Endothelial cell of umbilical vein (primary cell): Measurements from ENCODE around the gene ZKSCAN1. TPM values are rescaled to one million over a fixed set of nuclear protein-coding genes. Genes with fewer than 3 reads are reported as not detected.

Source experiments
- BruUV-seq: library from RNA; stranded (reverse); fragments of 400-500 nt; replicated peaks from 2 replicates; lab custom pipeline; 2021; lab: Mats Ljungman, UMichigan
- CTCF ChIA-PET: fragments of 300-600, 350-600 bp; sonication (Branson Sonifier 250); formaldehyde crosslinking; loops from one replicate; lab custom pipeline; 2021; ENCODE audit warnings: antibody characterized with exemption, inconsistent platforms; lab: Charles Lee
- POLR2A ChIA-PET: fragments of 300-600, 350-600 bp; sonication (Branson Sonifier 250); formaldehyde crosslinking; loops from one replicate; lab custom pipeline; 2021; ENCODE audit warnings: antibody characterized with exemption, inconsistent platforms; lab: Charles Lee
- DNase-seq: peaks from one replicate; pipeline ENCODE4 v3.0.0-alpha.2; 2011; ENCODE audit warnings: low read depth, low spot score
- FAIRE-seq: peaks from 2 replicates; lab custom pipeline; 2011; peaks lifted over from hg19 to GRCh38; lab: Jason Lieb, UNC
- H2AFZ ChIP-seq: 2 replicates; pipeline ENCODE4 v1.6.0; 2012; ENCODE audit warnings: low read depth, low read length, control low read depth, inconsistent platforms
- H3K27ac ChIP-seq: 2 replicates; pipeline ENCODE4 v1.5.1; 2011; ENCODE audit warnings: low read depth, mild to moderate bottlenecking, control low read depth, low read length, moderate library complexity; ENCODE audit not compliant: insufficient read depth
- H3K27me3 ChIP-seq, 2 experiments: 2 replicates each; pipeline versions ENCODE4 v1.6.0 to v1.6.1; 2011; ENCODE audit warnings: low read length in 2 of 2, mixed read lengths in 1 of 2; ENCODE audit not compliant: control insufficient read depth in 2 of 2, insufficient read depth in 2 of 2
- H3K36me3 ChIP-seq, 2 experiments: 2 replicates in 1 of 2; 3 replicates in 1 of 2; pipeline ENCODE4 v1.5.1; 2011; ENCODE audit warnings: low read length in 2 of 2, mild to moderate bottlenecking in 1 of 2, moderate library complexity in 1 of 2; ENCODE audit not compliant: control insufficient read depth in 2 of 2, insufficient read depth in 2 of 2; ENCODE audit errors: extremely low read depth in 1 of 2
- H3K4me1 ChIP-seq: 3 replicates; pipeline ENCODE4 v1.5.1; 2011; ENCODE audit warnings: mild to moderate bottlenecking, low read length; ENCODE audit not compliant: control insufficient read depth, insufficient read depth; ENCODE audit errors: extremely low read depth
- H3K4me2 ChIP-seq: 2 replicates; pipeline ENCODE4 v1.6.1; 2011; ENCODE audit warnings: low read length, control low read depth, mixed read lengths; ENCODE audit not compliant: insufficient read depth
- H3K4me3 ChIP-seq, 3 experiments: fragments of 200-600 bp in 1 of 3; sonication (generic), shearing (Covaris generic) in 1 of 3; replicated peaks in 1 of 3; 2 replicates each; pipeline ENCODE4 v1.5.1; 2011 to 2016; ENCODE audit warnings: control low read depth in 3 of 3, low read length in 3 of 3, mild to moderate bottlenecking in 2 of 3, inconsistent platforms in 1 of 3, low read depth in 1 of 3, moderate library complexity in 1 of 3; ENCODE audit not compliant: insufficient read depth in 1 of 3
- H3K79me2 ChIP-seq: 2 replicates; pipeline ENCODE4 v1.6.0; 2012; ENCODE audit warnings: low read length, inconsistent platforms; ENCODE audit not compliant: control insufficient read depth, insufficient read depth
- H3K9ac ChIP-seq: replicated peaks from 2 replicates; pipeline ENCODE3; 2011; ENCODE audit warnings: low read length, control low read depth; ENCODE audit not compliant: insufficient read depth; ENCODE audit errors: extremely low read depth
- H3K9me1 ChIP-seq: replicated peaks from 3 replicates; pipeline ENCODE4 v1.6.0; 2011; ENCODE audit warnings: mild to moderate bottlenecking, low read length; ENCODE audit not compliant: control insufficient read depth, insufficient read depth; ENCODE audit errors: extremely low read depth
- H3K9me3 ChIP-seq: replicated peaks from 2 replicates; pipeline ENCODE4 v1.5.1; 2012; ENCODE audit warnings: low read length, inconsistent platforms; ENCODE audit not compliant: control insufficient read depth, insufficient read depth
- H4K20me1 ChIP-seq: replicated peaks from 2 replicates; pipeline ENCODE3; 2011; ENCODE audit warnings: mild to moderate bottlenecking, low read length; ENCODE audit not compliant: control insufficient read depth, insufficient read depth; ENCODE audit errors: extremely low read depth
- EZH2 ChIP-seq: IDR thresholded peaks from 2 replicates; pipeline ENCODE4 v1.6.1; 2012; ENCODE audit warnings: borderline replicate concordance, low read depth, mild to moderate bottlenecking, moderate library complexity, low read length, inconsistent platforms; ENCODE audit not compliant: severe bottlenecking
- FOS ChIP-seq: IDR thresholded peaks from 2 replicates; pipeline ENCODE4 v1.6.1; 2011; ENCODE audit warnings: mild to moderate bottlenecking, low read length, moderate library complexity, borderline replicate concordance; ENCODE audit not compliant: insufficient read depth
- GATA2 ChIP-seq: IDR thresholded peaks from 2 replicates; pipeline ENCODE4 v1.7.0; 2011; ENCODE audit warnings: low read depth, mild to moderate bottlenecking, moderate library complexity, mixed read lengths, low read length; ENCODE audit not compliant: insufficient read length, insufficient read depth
- JUN ChIP-seq: IDR thresholded peaks from 2 replicates; pipeline ENCODE4 v1.6.1; 2011; ENCODE audit warnings: borderline replicate concordance, low read depth; ENCODE audit not compliant: insufficient read length, insufficient read depth
- MYC ChIP-seq: IDR thresholded peaks from one replicate; pipeline ENCODE4 v1.6.1; 2011; ENCODE audit warnings: mild to moderate bottlenecking, low read depth, low read length
- POLR2A ChIP-seq: IDR thresholded peaks from 2 replicates; pipeline ENCODE4 v1.6.1; 2012; ENCODE audit warnings: low read depth, mild to moderate bottlenecking, control low read depth, low read length
- POLR2AphosphoS5 ChIP-seq: IDR thresholded peaks from 2 replicates; pipeline ENCODE4 v1.6.1; 2012; ENCODE audit warnings: low read depth, mild to moderate bottlenecking, control low read depth, low read length, moderate library complexity; ENCODE audit not compliant: insufficient read depth
- dilution Hi-C: fragments of 300-500 bp; cut with MboI; formaldehyde crosslinking; loops from one replicate; pipeline ENCODE4 v1.15.0; 2019; ENCODE audit warnings: low sequenced_read_pairs; ENCODE audit not compliant: extremely low pct_ligation_motif_present
- intact Hi-C: fragments of 100-400 bp; cut with micrococcal nuclease; formaldehyde crosslinking; loops from one replicate; pipeline ENCODE4 v1.10.0; 2022
- polyA plus RNA-seq, 4 experiments: library from polyadenylated mRNA; depleted of rRNA in 3 of 4; stranded (reverse) in 3 of 4; unstranded in 1 of 4; fragments of >200 nt; gene quantifications; 2 replicates each; pipeline versions ENCODE4 v1.2.1 to v1.2.3, GENCODE V29; 2011 to 2012; ENCODE audit warnings: missing spikeins in 1 of 4
- total RNA-seq: library from RNA; stranded (reverse); gene quantifications from 2 replicates; pipeline ENCODE4 v1.2.3, GENCODE V29; 2021
- TF ChIP-seq, protein P1 (sequence below), 2 donors: IDR thresholded peaks; 1 replicate in 1 of 2; 2 replicates in 1 of 2; pipeline ENCODE4 v1.5.1; 2011; ENCODE audit warnings: low read length in 2 of 2, mild to moderate bottlenecking in 2 of 2, moderate library complexity in 2 of 2, control low read depth in 1 of 2, inconsistent platforms in 1 of 2, low read depth in 1 of 2; ENCODE audit not compliant: insufficient read depth in 1 of 2; ENCODE audit errors: extremely low read depth in 1 of 2
- TF ChIP-seq, protein P2 (sequence below): IDR thresholded peaks from 2 replicates; pipeline ENCODE4 v1.6.1; 2011; ENCODE audit not compliant: insufficient read depth, insufficient read length

Gene ZKSCAN1
- total and polyA plus RNA-seq, 2 donors (not counting 3 experiments of a cell fraction or from before 2014, with no cell fraction given): 12.3 to 57.8 TPM

DNA sequence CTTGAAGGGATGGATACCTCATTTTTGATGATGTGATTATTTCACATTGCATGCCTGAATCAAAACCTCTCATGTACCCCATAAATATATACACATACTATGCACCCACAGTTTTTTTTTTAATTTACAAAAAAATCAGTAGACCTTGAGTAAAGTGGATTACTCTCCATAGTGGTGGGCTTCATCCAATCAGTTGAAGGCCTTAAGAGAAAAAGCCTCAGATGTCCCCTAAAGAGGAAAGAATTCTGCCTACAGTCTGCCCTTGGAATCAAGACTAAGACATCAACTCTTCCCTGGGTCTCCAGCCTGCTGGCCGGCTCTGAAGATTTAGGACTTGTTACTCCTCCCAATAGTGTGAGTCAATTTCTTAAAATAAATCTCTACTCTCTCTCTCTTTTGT is 40.7 kb upstream of the ZKSCAN1 start:
- DNase-seq: no peak
- no peak overlapping the region for H3K4me2 ChIP-seq
- H3K9ac ChIP-seq: no peak overlapping the region
- no peak overlapping the region for H3K27ac ChIP-seq
- H3K4me3 ChIP-seq: no peak overlapping the region
- no peaks in the 10 kb centered on the region for H3K36me3 ChIP-seq
- dilution Hi-C loops (no loop called here), intact Hi-C loops (loop anchor here (5.0 kb wide), 1 partner anchor 78 kb away; no protein-coding TSS in a partner anchor)
- BruUV-seq: no TSS peak
- FAIRE-seq: no peak
- no peaks in the 10 kb centered on the region for H3K9me3 ChIP-seq
- H3K4me1 ChIP-seq: no peaks in the 10 kb centered on the region
- H2AFZ ChIP-seq: no peak overlapping the region
- no peaks in the 10 kb centered on the region for H4K20me1 ChIP-seq
- ChIA-PET CTCF (no interaction called here), POLR2A (no interaction called here)
- no peaks in the 10 kb centered on the region for H3K9me1 ChIP-seq
- no peaks in the 10 kb centered on the region for H3K79me2 ChIP-seq
- peaks cover 0 to 4% of the 10 kb centered on the region in 2 experiments for H3K27me3 ChIP-seq
- TF ChIP-seq POLR2AphosphoS5 (no peak), JUN (no peak), EZH2 (no peak), FOS (no peak), POLR2A (no peak), GATA2 (no peak), MYC (no peak)
- TF ChIP-seq, protein P1, sequence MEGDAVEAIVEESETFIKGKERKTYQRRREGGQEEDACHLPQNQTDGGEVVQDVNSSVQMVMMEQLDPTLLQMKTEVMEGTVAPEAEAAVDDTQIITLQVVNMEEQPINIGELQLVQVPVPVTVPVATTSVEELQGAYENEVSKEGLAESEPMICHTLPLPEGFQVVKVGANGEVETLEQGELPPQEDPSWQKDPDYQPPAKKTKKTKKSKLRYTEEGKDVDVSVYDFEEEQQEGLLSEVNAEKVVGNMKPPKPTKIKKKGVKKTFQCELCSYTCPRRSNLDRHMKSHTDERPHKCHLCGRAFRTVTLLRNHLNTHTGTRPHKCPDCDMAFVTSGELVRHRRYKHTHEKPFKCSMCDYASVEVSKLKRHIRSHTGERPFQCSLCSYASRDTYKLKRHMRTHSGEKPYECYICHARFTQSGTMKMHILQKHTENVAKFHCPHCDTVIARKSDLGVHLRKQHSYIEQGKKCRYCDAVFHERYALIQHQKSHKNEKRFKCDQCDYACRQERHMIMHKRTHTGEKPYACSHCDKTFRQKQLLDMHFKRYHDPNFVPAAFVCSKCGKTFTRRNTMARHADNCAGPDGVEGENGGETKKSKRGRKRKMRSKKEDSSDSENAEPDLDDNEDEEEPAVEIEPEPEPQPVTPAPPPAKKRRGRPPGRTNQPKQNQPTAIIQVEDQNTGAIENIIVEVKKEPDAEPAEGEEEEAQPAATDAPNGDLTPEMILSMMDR (IDR thresholded peaks at IDR 0.05; ENCODE audit: extremely low read depth in 1 of 2, insufficient read depth in 1 of 2, low read depth in 1 of 2, low read length in 2 of 2): no peak
- TF ChIP-seq, protein P2, sequence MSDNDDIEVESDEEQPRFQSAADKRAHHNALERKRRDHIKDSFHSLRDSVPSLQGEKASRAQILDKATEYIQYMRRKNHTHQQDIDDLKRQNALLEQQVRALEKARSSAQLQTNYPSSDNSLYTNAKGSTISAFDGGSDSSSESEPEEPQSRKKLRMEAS: no peak
